ENCODE measurements around the gene BATF2. TPM values are rescaled to one million over a fixed set of nuclear protein-coding genes. Genes with fewer than 3 reads are reported as not detected.

The BATF2 gene
- total RNA-seq, 5 donors from 2014 or later (not counting 1 experiment from before 2014, with no cell fraction given) = 0.09 to 0.26 TPM; not detected in 3

DNA sequence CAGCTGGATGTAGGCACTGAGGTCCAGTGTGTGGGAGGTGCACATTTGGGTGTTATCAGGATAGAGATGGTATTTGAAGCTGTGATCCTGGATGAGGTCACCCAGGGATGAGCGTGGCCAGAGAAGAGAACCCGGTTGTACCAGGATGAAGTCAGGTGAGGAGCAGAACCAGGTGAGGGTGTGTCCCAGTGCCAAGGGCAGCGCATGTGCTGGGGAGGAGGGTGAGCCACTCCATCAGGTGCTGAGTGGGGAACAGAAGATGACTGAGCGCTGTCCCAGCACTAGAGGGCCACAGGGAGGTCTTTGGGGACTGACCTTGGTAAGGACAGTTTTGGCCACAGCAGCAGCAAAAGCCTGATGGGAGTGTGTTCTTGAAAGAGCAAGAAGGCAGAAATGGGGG is 19.9 kb upstream of the BATF2 start:
- POLR2A ChIA-PET = no interaction called here
- Histone ChIP-seq H3K4me1 (ENCODE audit: control insufficient read depth in 1 of 2, extremely low read depth in 1 of 2, insufficient read depth in 2 of 2, low read length in 2 of 2) (peaks cover 2 to 24% of the 10 kb centered on the region in 2 experiments), H3K4me3 (ENCODE audit: control insufficient read depth in 1 of 2, extremely low read depth in 1 of 2, low read length in 1 of 2) (no peak overlapping the region), H3K27ac (ENCODE audit: low read length) (no peak overlapping the region), H3K9me3 (no peaks in the 10 kb centered on the region), H3K36me3 (ENCODE audit: control insufficient read depth in 2 of 2, extremely low read depth in 1 of 2, insufficient read depth in 1 of 2, low read length in 1 of 2) (peaks cover 0 to 20% of the 10 kb centered on the region in 2 donors), H3K27me3 (replicated peaks in 1 of 2; ENCODE audit: control insufficient read depth in 2 of 2, extremely low read depth in 1 of 2, insufficient read depth in 2 of 2, low read length in 1 of 2) (no peaks in the 10 kb centered on the region)
- ATAC-seq (replicated peaks in 1 of 4) (no peak), DNase-seq (no peak)
- Mint-ChIP-seq H3K36me3 (peaks cover 9% of the 10 kb centered on the region), H3K9me3 (no peaks in the 10 kb centered on the region), H3K27ac (no peak overlapping the region), H3K4me3 (no peak overlapping the region), H3K27me3 (no peaks in the 10 kb centered on the region), H3K4me1 (peaks cover 22 to 32% (median 25%) of the 10 kb centered on the region in 3 donors)
- 98% methylated on average over 4 of the region's 4 CpGs for WGBS (ENCODE audit: insufficient coverage)
- CTCF ChIA-PET = no interaction called here

DNA sequence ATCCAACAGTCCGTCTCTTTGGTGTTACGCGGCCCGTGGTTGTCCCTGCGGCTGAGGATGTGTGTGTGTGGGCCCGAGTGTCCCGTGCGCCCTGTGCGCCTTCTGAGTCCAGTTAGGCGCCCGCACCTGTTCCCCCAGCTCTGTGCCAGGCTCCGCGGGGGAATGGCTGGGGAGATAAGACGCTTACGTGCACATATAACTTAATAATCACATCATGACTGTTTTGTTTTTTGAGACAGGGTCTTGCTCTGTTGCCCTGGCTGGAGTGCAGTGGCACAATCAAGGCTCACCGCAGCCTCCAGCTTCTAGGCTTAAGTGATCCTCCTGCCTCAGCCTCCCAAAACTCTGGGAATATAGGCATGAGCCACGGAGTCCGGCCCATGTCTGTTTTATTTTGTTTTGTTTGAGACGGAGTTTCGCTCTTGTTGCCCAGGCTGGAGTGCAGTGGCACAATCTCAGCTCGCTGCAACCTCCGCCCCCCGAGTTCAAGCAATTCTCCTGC is 18.0 kb upstream of the BATF2 start:
- no peaks in the 10 kb centered on the region for H3K27me3 Mint-ChIP-seq
- peaks cover 22 to 32% (median 25%) of the 10 kb centered on the region in 3 donors for H3K4me1 Mint-ChIP-seq

DNA sequence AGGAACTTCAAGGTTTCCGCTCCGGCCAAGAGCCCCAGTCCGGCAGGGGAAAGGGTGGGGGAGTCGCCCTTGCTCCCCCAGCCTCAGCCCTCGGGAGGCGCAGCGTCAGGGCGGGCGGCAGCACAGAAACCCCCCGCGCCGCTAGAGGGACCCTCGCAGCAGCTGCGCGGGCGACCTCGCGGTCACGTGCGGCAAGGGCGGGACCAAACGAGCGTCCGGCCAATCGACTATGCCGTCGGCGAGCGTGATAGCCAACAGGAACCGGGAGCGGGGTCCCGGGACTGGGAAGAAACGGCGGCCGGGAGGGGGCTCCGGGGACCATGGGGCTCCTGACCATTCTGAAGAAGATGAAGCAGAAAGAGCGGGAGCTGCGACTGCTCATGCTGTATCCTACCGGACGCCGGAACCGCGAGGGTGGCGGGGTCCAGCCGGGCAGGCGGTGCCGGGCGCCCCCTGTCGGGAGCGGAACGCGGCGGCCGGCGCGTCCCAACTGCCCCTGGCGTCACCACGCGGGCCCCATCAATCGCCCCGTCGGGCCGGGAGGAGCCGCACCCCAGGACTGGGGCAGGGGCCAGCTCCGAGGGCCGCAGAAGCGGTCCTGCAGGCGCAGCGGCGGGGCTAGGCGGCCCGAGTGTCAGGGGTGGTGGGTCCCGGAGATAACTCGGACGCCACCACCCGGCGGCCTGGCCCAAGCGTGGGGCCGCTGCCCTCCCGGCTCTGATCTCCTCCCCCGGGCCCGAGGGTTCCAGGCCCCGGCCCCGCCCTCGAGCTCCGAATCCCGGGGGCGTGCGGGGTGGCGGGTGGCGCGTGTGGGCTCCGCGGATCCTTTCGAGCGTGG is 17.3 kb upstream of the BATF2 start, which contains the start of gene ARL2:
Gene ARL2 (plus strand): TSS at position 273 of the 838 bp plus-strand sequence. CDS start 48 bp downstream, at position 321.
- no peaks in the 10 kb centered on the region for H3K9me3 ChIP-seq
- H3K9me3 Mint-ChIP-seq = no peaks in the 10 kb centered on the region
- peak within 1 kb of the TSS; percentile 95 to 96 for H3K27ac Mint-ChIP-seq
- peaks cover 5% of the 10 kb centered on the region for H3K36me3 Mint-ChIP-seq
- peaks cover 2 to 24% of the 10 kb centered on the region in 2 experiments for H3K4me1 ChIP-seq (ENCODE audit: control insufficient read depth in 1 of 2, extremely low read depth in 1 of 2, insufficient read depth in 2 of 2, low read length in 2 of 2)
- H3K4me1 Mint-ChIP-seq = peaks cover 22 to 32% (median 25%) of the 10 kb centered on the region in 3 donors
- DNase-seq (peak; percentile 66 to 92 (median 80)), ATAC-seq (replicated peaks in 1 of 4) (peak; percentile 82 to 84 (median 84))
- H3K4me3 Mint-ChIP-seq = peak within 1 kb of the TSS; percentile 86 to 94 (median 88)
- no peaks in the 10 kb centered on the region for H3K27me3 Mint-ChIP-seq
- peak within 1 kb of the TSS; percentile 98 for H3K27ac ChIP-seq (ENCODE audit: low read length)
- H3K36me3 ChIP-seq (ENCODE audit: control insufficient read depth in 2 of 2, extremely low read depth in 1 of 2, insufficient read depth in 1 of 2, low read length in 1 of 2) = peaks cover 0 to 10% of the 10 kb centered on the region in 2 donors
- WGBS (ENCODE audit: insufficient coverage) = under 1% methylated on average over 96 of the region's 96 CpGs
- POLR2A ChIA-PET = interaction anchor here (0.6 to 0.7 kb wide), 3 partner anchors 108 to 1615 kb away, joined by 3 to 5 read pairs (median 4); partner anchors contain the start of genes FAU (in 1 of the 2), MRPL49 (in 1 of the 2) and RNASEH2C (in 1 of the 2)
- CTCF ChIA-PET = interaction anchor here in 1 of 2 donors (0.9 kb wide), 1 partner anchor 14 kb away, joined by 3 read pairs; no protein-coding TSS in a partner anchor
- H3K27me3 ChIP-seq (replicated peaks in 1 of 2; ENCODE audit: control insufficient read depth in 2 of 2, extremely low read depth in 1 of 2, insufficient read depth in 2 of 2, low read length in 1 of 2) = no peaks in the 10 kb centered on the region
- H3K4me3 ChIP-seq (ENCODE audit: control insufficient read depth in 1 of 2, extremely low read depth in 1 of 2, low read length in 1 of 2) = peak within 1 kb of the TSS; percentile 75 to 90

More for the DNA sequence above, 18.0 kb upstream of the BATF2 start:
- peak overlapping the region; percentile 75 to 90 for H3K4me3 ChIP-seq (ENCODE audit: control insufficient read depth in 1 of 2, extremely low read depth in 1 of 2, low read length in 1 of 2)
- peaks cover 0 to 12% of the 10 kb centered on the region in 2 donors for H3K36me3 ChIP-seq (ENCODE audit: control insufficient read depth in 2 of 2, extremely low read depth in 1 of 2, insufficient read depth in 1 of 2, low read length in 1 of 2)
- CTCF ChIA-PET = interaction anchor here (0.6 to 0.9 kb wide), 3 partner anchors 13 to 87 kb away, joined by 3 to 4 read pairs (median 3); no protein-coding TSS in a partner anchor
- no peaks in the 10 kb centered on the region for H3K9me3 Mint-ChIP-seq
- no peaks in the 10 kb centered on the region for H3K9me3 ChIP-seq
- H3K27me3 ChIP-seq (replicated peaks in 1 of 2; ENCODE audit: control insufficient read depth in 2 of 2, extremely low read depth in 1 of 2, insufficient read depth in 2 of 2, low read length in 1 of 2) = no peaks in the 10 kb centered on the region
- H3K27ac Mint-ChIP-seq = peak overlapping the region; percentile 92 to 93
- H3K4me3 Mint-ChIP-seq = peak overlapping the region; percentile 84 to 88 (median 88)
- H3K36me3 Mint-ChIP-seq = peaks cover 8% of the 10 kb centered on the region
- H3K4me1 ChIP-seq (ENCODE audit: control insufficient read depth in 1 of 2, extremely low read depth in 1 of 2, insufficient read depth in 2 of 2, low read length in 2 of 2) = peaks cover 2 to 24% of the 10 kb centered on the region in 2 experiments
- peak overlapping the region; percentile 98 for H3K27ac ChIP-seq (ENCODE audit: low read length)
- ATAC-seq (replicated peaks in 1 of 4) (no peak), DNase-seq (peak in 3 of 35 experiments; percentile 2 to 11 (median 6))
- WGBS (ENCODE audit: insufficient coverage) = 48% methylated on average over 12 of the region's 23 CpGs
- POLR2A ChIA-PET = interaction anchor here in 1 of 2 donors (0.6 kb wide), 2 partner anchors 706 to 1614 kb away, joined by 3 to 4 read pairs; partner anchors contain the start of gene RNASEH2C

DNA sequence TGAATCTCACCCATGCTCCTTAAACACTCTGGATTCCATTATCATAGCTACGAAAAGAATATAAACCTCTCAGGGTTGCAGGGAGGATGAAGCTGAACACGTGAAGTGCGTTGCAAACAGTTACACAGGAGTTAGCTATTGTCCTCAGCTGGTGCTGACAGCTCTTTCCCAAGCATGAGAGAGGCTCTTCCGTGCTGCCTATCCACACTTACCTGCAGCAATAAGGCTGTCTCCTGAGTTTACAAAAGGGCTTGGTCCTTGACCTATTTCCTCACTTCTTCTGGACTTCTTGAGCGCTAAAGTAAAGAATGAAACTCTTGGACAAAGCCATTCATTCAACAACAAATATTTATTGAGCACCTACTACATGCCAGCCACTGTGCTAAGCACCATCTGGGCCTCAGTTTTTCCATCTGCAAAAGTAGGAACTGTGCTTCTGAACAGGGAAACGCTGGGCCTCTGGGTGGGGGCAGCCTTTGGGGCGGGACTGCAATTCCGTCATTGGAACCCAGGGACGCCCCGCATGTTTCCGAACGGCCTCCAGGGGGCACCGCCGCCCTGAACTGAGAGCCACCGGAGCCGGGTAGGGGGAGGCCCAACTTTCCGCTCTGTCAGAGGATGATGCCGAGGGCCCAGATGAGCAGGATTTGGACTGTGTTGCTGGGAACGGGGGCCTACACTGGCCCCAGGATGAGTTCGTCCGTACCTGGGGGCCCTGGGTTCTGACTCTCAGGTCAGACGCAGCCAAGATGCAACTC is 16.5 kb upstream of the BATF2 start:
- DNase-seq (peak; percentile 81 to 94 (median 88)), ATAC-seq (replicated peaks in 1 of 4) (peak; percentile 85 to 89 (median 86))
- H3K27ac Mint-ChIP-seq = peak overlapping the region; percentile 95 to 96
- H3K27me3 Mint-ChIP-seq = no peaks in the 10 kb centered on the region
- ChIA-PET CTCF (interaction anchor here in 1 of 2 donors (0.6 kb wide), 2 partner anchors 72 to 89 kb away, joined by 3 read pairs; no protein-coding TSS in a partner anchor), POLR2A (interaction anchor here in 1 of 2 donors (0.7 kb wide), 1 partner anchor 109 kb away, joined by 5 read pairs; the partner anchor contains the start of genes FAU and MRPL49)
- peak overlapping the region; percentile 98 for H3K27ac ChIP-seq (ENCODE audit: low read length)
- 15% methylated on average over 22 of the region's 22 CpGs for WGBS (ENCODE audit: insufficient coverage)
- peaks cover 22 to 32% (median 25%) of the 10 kb centered on the region in 3 donors for H3K4me1 Mint-ChIP-seq
- H3K4me1 ChIP-seq (ENCODE audit: control insufficient read depth in 1 of 2, extremely low read depth in 1 of 2, insufficient read depth in 2 of 2, low read length in 2 of 2) = peaks cover 2 to 24% of the 10 kb centered on the region in 2 experiments
- H3K27me3 ChIP-seq (replicated peaks in 1 of 2; ENCODE audit: control insufficient read depth in 2 of 2, extremely low read depth in 1 of 2, insufficient read depth in 2 of 2, low read length in 1 of 2) = no peaks in the 10 kb centered on the region
- H3K9me3 ChIP-seq = no peaks in the 10 kb centered on the region
- H3K4me3 ChIP-seq (ENCODE audit: control insufficient read depth in 1 of 2, extremely low read depth in 1 of 2, low read length in 1 of 2) = peak overlapping the region; percentile 75 to 90
- H3K36me3 Mint-ChIP-seq = peaks cover 5% of the 10 kb centered on the region
- no peaks in the 10 kb centered on the region for H3K9me3 Mint-ChIP-seq
- peak overlapping the region; percentile 86 to 94 (median 88) for H3K4me3 Mint-ChIP-seq
- H3K36me3 ChIP-seq (ENCODE audit: control insufficient read depth in 2 of 2, extremely low read depth in 1 of 2, insufficient read depth in 1 of 2, low read length in 1 of 2) = peaks cover 0 to 3% of the 10 kb centered on the region in 2 donors

DNA sequence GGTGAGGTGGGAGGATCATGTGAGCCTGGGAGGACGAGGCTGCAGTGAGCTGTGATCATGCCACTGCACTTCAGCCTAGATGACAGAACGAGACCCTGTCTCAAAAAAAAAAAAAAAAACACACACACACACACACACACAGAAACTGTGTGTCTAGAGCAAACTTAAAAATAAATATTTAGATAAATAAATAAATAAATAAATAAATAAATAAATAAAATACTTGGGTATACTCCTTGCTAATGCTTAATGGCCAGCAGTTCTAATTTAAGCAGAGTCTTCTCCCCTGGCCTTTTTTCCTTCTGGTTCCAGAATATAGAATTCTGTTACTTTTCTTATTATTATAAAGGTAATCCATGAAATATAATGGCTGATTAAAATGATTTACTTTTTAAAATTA is 12.1 kb upstream of the BATF2 start:
- Mint-ChIP-seq H3K36me3 (no peaks in the 10 kb centered on the region), H3K4me1 (peaks cover 3 to 10% (median 8%) of the 10 kb centered on the region in 3 donors), H3K27me3 (no peaks in the 10 kb centered on the region), H3K9me3 (no peaks in the 10 kb centered on the region), H3K27ac (no peak overlapping the region), H3K4me3 (no peak overlapping the region)
- H3K27ac ChIP-seq (ENCODE audit: low read length) = no peak overlapping the region
- no peaks in the 10 kb centered on the region for H3K9me3 ChIP-seq
- H3K27me3 ChIP-seq (replicated peaks in 1 of 2; ENCODE audit: control insufficient read depth in 2 of 2, extremely low read depth in 1 of 2, insufficient read depth in 2 of 2, low read length in 1 of 2) = peaks cover 0 to under 1% of the 10 kb centered on the region in 2 experiments
- peaks cover 0 to 8% of the 10 kb centered on the region in 2 experiments for H3K4me1 ChIP-seq (ENCODE audit: control insufficient read depth in 1 of 2, extremely low read depth in 1 of 2, insufficient read depth in 2 of 2, low read length in 2 of 2)
- ATAC-seq (replicated peaks in 1 of 4) (no peak), DNase-seq (no peak)
- no CpG with 5 or more reads among the region's 2 CpGs for WGBS (ENCODE audit: insufficient coverage)
- POLR2A ChIA-PET = no interaction called here
- no peak overlapping the region for H3K4me3 ChIP-seq (ENCODE audit: control insufficient read depth in 1 of 2, extremely low read depth in 1 of 2, low read length in 1 of 2)
- H3K36me3 ChIP-seq (ENCODE audit: control insufficient read depth in 2 of 2, extremely low read depth in 1 of 2, insufficient read depth in 1 of 2, low read length in 1 of 2) = no peaks in the 10 kb centered on the region
- CTCF ChIA-PET = no interaction called here
